Fibroblast of lung (primary cell): ENCODE data around the gene DOK6. TPM values are rescaled to one million over a fixed set of nuclear protein-coding genes. Genes with fewer than 3 reads are reported as not detected.

Experiments
- DNase-seq, 2 donors: peaks; one replicate each; pipeline versions ENCODE4 v3.0.0 to v3.0.0-alpha.2; 2010; ENCODE audit warnings: low read depth in 2 of 2
- H2AFZ ChIP-seq: 2 replicates; pipeline ENCODE4 v1.5.1; 2012; ENCODE audit warnings: low read length, control low read depth, inconsistent platforms
- H3K27ac ChIP-seq: 2 replicates; pipeline ENCODE4 v1.5.1; 2011; ENCODE audit warnings: low read length, control low read depth; ENCODE audit not compliant: insufficient read depth
- H3K27me3 ChIP-seq: 2 replicates; pipeline ENCODE4 v1.5.1; 2011; ENCODE audit warnings: mild to moderate bottlenecking, low read length; ENCODE audit not compliant: control insufficient read depth, insufficient read depth
- H3K36me3 ChIP-seq: 2 replicates; pipeline ENCODE4 v1.5.1; 2011; ENCODE audit warnings: low read length; ENCODE audit not compliant: control insufficient read depth, insufficient read depth
- H3K4me1 ChIP-seq: 2 replicates; pipeline ENCODE4 v1.5.1; 2011; ENCODE audit warnings: low read length; ENCODE audit not compliant: control insufficient read depth, insufficient read depth; ENCODE audit errors: extremely low read depth
- H3K4me2 ChIP-seq: 2 replicates; pipeline ENCODE4 v1.5.1; 2011; ENCODE audit warnings: low read length, control low read depth; ENCODE audit not compliant: insufficient read depth; ENCODE audit errors: extremely low read depth
- H3K4me3 ChIP-seq, 4 experiments: fragments of 200-600 bp in 1 of 4; sonication (generic) in 1 of 4; replicated peaks in 1 of 4; 2 replicates each; pipeline ENCODE4 v1.5.1; 2011 to 2016; ENCODE audit warnings: low read length in 4 of 4, low read depth in 3 of 4, mild to moderate bottlenecking in 3 of 4, control low read depth in 2 of 4, inconsistent platforms in 1 of 4, mixed read lengths in 1 of 4; ENCODE audit not compliant: insufficient read depth in 1 of 4; ENCODE audit errors: control extremely low read depth in 1 of 4
- H3K79me2 ChIP-seq: 2 replicates; pipeline ENCODE4 v1.5.1; 2012; ENCODE audit warnings: mild to moderate bottlenecking, low read length, inconsistent platforms; ENCODE audit not compliant: control insufficient read depth, insufficient read depth
- H3K9ac ChIP-seq: 2 replicates; pipeline ENCODE4 v1.5.1; 2011; ENCODE audit warnings: mild to moderate bottlenecking, low read length, control low read depth; ENCODE audit not compliant: insufficient read depth
- H3K9me3 ChIP-seq: 2 replicates; pipeline ENCODE4 v1.5.1; 2012; ENCODE audit warnings: low read depth, low read length; ENCODE audit not compliant: control insufficient read depth, insufficient read depth
- H4K20me1 ChIP-seq: 2 replicates; pipeline ENCODE4 v1.5.1; 2011; ENCODE audit warnings: low read length; ENCODE audit not compliant: control insufficient read depth, insufficient read depth; ENCODE audit errors: extremely low read depth
- EZH2 ChIP-seq: IDR thresholded peaks from 2 replicates; pipeline ENCODE4 v1.5.1; 2012; ENCODE audit warnings: low read length, control low read depth, mild to moderate bottlenecking; ENCODE audit errors: missing control alignments
- polyA plus RNA-seq, 2 donors: library from polyadenylated mRNA; depleted of rRNA in 1 of 2; stranded (reverse) in 1 of 2; unstranded in 1 of 2; fragments of >200 nt; gene quantifications; 2 replicates each; pipeline ENCODE4 v1.2.1, GENCODE V29; 2011 to 2012; ENCODE audit warnings: missing spikeins in 1 of 2
- total RNA-seq: library from RNA; depleted of rRNA; stranded (reverse); fragments of >200 nt; gene quantifications from 2 replicates; pipeline ENCODE4 v1.2.1, GENCODE V29; 2014
- TF ChIP-seq, protein P1 (sequence below), 2 donors: IDR thresholded peaks in 1 of 2; conservative IDR thresholded peaks in 1 of 2; 1 replicate in 1 of 2; 2 replicates in 1 of 2; pipeline ENCODE4 v1.5.1; 2011 to 2012; ENCODE audit warnings: low read length in 2 of 2, control low read depth in 1 of 2, inconsistent platforms in 1 of 2, low read depth in 1 of 2, mild to moderate bottlenecking in 1 of 2

The DOK6 gene
- total and polyA plus RNA-seq, 2 donors (not counting 1 experiment from before 2014, with no cell fraction given) = 4.0 to 7.8 TPM

DNA sequence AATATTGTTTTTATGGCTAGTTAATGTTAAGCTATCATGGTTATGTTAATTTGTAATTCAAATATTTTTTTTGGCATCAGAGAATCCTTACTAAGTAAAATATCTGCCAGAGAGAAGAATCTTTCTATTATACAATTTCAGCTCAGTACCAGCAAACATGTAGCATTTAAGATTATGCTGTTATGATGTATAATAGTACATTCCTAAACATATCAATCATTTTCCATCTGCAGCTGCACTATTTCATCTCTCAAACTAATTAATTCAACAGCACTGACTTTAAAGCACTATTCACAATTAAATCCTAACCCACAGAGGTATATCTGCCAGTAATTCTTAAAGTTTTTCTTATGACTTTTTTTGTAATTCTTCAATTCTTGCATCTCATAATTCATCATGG lies 296.4 kb downstream of the DOK6 start:
- no peaks in the 10 kb centered on the region for H3K9me3 ChIP-seq
- no peak overlapping the region for H3K9ac ChIP-seq
- no peak overlapping the region for H2AFZ ChIP-seq
- DNase-seq = no peak
- no peak overlapping the region for H3K4me2 ChIP-seq
- no peak overlapping the region for H3K4me3 ChIP-seq
- H3K27ac ChIP-seq = no peak overlapping the region
- H3K27me3 ChIP-seq = no peaks in the 10 kb centered on the region
- no peaks in the 10 kb centered on the region for H3K4me1 ChIP-seq
- TF ChIP-seq, protein P1, sequence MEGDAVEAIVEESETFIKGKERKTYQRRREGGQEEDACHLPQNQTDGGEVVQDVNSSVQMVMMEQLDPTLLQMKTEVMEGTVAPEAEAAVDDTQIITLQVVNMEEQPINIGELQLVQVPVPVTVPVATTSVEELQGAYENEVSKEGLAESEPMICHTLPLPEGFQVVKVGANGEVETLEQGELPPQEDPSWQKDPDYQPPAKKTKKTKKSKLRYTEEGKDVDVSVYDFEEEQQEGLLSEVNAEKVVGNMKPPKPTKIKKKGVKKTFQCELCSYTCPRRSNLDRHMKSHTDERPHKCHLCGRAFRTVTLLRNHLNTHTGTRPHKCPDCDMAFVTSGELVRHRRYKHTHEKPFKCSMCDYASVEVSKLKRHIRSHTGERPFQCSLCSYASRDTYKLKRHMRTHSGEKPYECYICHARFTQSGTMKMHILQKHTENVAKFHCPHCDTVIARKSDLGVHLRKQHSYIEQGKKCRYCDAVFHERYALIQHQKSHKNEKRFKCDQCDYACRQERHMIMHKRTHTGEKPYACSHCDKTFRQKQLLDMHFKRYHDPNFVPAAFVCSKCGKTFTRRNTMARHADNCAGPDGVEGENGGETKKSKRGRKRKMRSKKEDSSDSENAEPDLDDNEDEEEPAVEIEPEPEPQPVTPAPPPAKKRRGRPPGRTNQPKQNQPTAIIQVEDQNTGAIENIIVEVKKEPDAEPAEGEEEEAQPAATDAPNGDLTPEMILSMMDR (conservative IDR thresholded peaks at IDR 0.05 in 1 of 2, IDR thresholded peaks at IDR 0.05 in 1 of 2; ENCODE audit: low read depth in 1 of 2, low read length in 2 of 2) = no peak
- TF ChIP-seq EZH2 = no peak
- H3K36me3 ChIP-seq = no peaks in the 10 kb centered on the region
- H3K79me2 ChIP-seq = no peaks in the 10 kb centered on the region
- H4K20me1 ChIP-seq = no peaks in the 10 kb centered on the region

GRCh38 chr18:69697689-69698088 lies 297.0 kb downstream of the DOK6 start:
- Histone ChIP-seq H3K27me3 (no peaks in the 10 kb centered on the region), H4K20me1 (no peaks in the 10 kb centered on the region), H3K4me1 (no peaks in the 10 kb centered on the region), H3K27ac (no peak overlapping the region), H3K9ac (no peak overlapping the region), H3K4me3 (no peak overlapping the region), H3K79me2 (no peaks in the 10 kb centered on the region), H3K36me3 (no peaks in the 10 kb centered on the region), H2AFZ (no peak overlapping the region), H3K9me3 (no peaks in the 10 kb centered on the region), H3K4me2 (no peak overlapping the region)
- TF ChIP-seq, protein P1 (conservative IDR thresholded peaks at IDR 0.05 in 1 of 2, IDR thresholded peaks at IDR 0.05 in 1 of 2; ENCODE audit: low read depth in 1 of 2, low read length in 2 of 2) = no peak
- no peak for TF ChIP-seq EZH2
- no peak for DNase-seq

GRCh38 chr18:69701305-69701704 lies 300.6 kb downstream of the DOK6 start:
- Histone ChIP-seq H3K27ac (no peak overlapping the region), H3K36me3 (no peaks in the 10 kb centered on the region), H3K9me3 (no peaks in the 10 kb centered on the region), H3K4me2 (no peak overlapping the region), H3K4me3 (no peak overlapping the region), H4K20me1 (no peaks in the 10 kb centered on the region), H3K27me3 (no peaks in the 10 kb centered on the region), H2AFZ (no peak overlapping the region), H3K4me1 (no peaks in the 10 kb centered on the region), H3K79me2 (no peaks in the 10 kb centered on the region), H3K9ac (no peak overlapping the region)
- TF ChIP-seq, protein P1 (conservative IDR thresholded peaks at IDR 0.05 in 1 of 2, IDR thresholded peaks at IDR 0.05 in 1 of 2; ENCODE audit: low read depth in 1 of 2, low read length in 2 of 2) = no peak
- no peak for TF ChIP-seq EZH2
- DNase-seq = no peak
